PC-3 (cell line): ENCODE measurements around the gene CIAO2B. TPM values are rescaled to one million over a fixed set of nuclear protein-coding genes. Genes with fewer than 3 reads are reported as not detected.

Experiments used
- ATAC-seq: fragments of 200-7000 bp; cut with Tn5 transposase; 2 replicates; pipeline ENCODE4 v1.9.1; 2020; ENCODE audit warnings: mild to moderate bottlenecking, moderate library complexity
- BruUV-seq: library from RNA; stranded (reverse); fragments of 400-500 nt; replicated peaks from 2 replicates; lab custom pipeline; 2021; lab: Mats Ljungman, UMichigan
- CTCF ChIA-PET: fragments of 300-600 bp; sonication (Branson Sonifier 250); formaldehyde crosslinking; loops from one replicate; lab custom pipeline; 2022; ENCODE audit warnings: antibody characterized with exemption; lab: Charles Lee
- POLR2A ChIA-PET: fragments of 300-600 bp; sonication (Branson Sonifier 250); formaldehyde crosslinking; loops from one replicate; lab custom pipeline; 2022; ENCODE audit warnings: antibody characterized with exemption; ENCODE audit not compliant: unreplicated experiment; lab: Charles Lee
- DNase-seq: peaks from one replicate; pipeline ENCODE4 v3.0.0-alpha.2; 2015
- H2AFZ ChIP-seq: fragments of 300-600 bp; sonication (generic); 2 replicates; pipeline ENCODE4 v1.6.0; 2016; ENCODE audit warnings: antibody characterized with exemption, low read length
- H3F3A ChIP-seq: fragments of 300-600 bp; sonication (generic); one replicate; pipeline ENCODE4 v1.6.0; 2017; ENCODE audit warnings: antibody characterized with exemption, low read length, control low read depth, mild to moderate bottlenecking; ENCODE audit not compliant: unreplicated experiment
- H3K27ac ChIP-seq: fragments of 300-600 bp; sonication (generic); 2 replicates; pipeline ENCODE4 v1.5.1; 2016; ENCODE audit warnings: mild to moderate bottlenecking, low read length
- H3K27me3 ChIP-seq: fragments of 300-600 bp; sonication (generic); 2 replicates; pipeline ENCODE4 v1.6.1; 2016; ENCODE audit warnings: low read length, mixed read lengths
- H3K36me3 ChIP-seq: fragments of 300-600 bp; sonication (generic); 2 replicates; pipeline ENCODE4 v1.6.1; 2016; ENCODE audit warnings: low read depth, mixed run types, low read length, mixed read lengths
- H3K4me1 ChIP-seq: fragments of 300-600 bp; sonication (generic); 2 replicates; pipeline ENCODE4 v1.5.1; 2016; ENCODE audit warnings: low read length; ENCODE audit not compliant: insufficient read depth
- H3K4me2 ChIP-seq: fragments of 300-600 bp; sonication (generic); 2 replicates; pipeline ENCODE4 v1.6.0; 2016; ENCODE audit warnings: low read length
- H3K4me3 ChIP-seq: fragments of 300-600 bp; sonication (generic); 2 replicates; pipeline ENCODE4 v1.5.1; 2016; ENCODE audit warnings: mild to moderate bottlenecking, low read length, mixed read lengths
- H3K79me2 ChIP-seq: fragments of 300-600 bp; sonication (generic); 2 replicates; pipeline ENCODE4 v1.6.1; 2017; ENCODE audit warnings: low read length, mixed read lengths
- H3K9ac ChIP-seq: fragments of 300-600 bp; sonication (generic); 2 replicates; pipeline ENCODE4 v1.6.0; 2016; ENCODE audit warnings: mild to moderate bottlenecking, low read length
- H3K9me2 ChIP-seq: fragments of 300-600 bp; sonication (generic); replicated peaks from 2 replicates; pipeline ENCODE4 v1.6.1; 2016; ENCODE audit warnings: mixed run types, low read length, mixed read lengths
- H3K9me3 ChIP-seq: fragments of 300-600 bp; sonication (generic); 2 replicates; pipeline ENCODE4 v1.6.1; 2016; ENCODE audit warnings: low read length, mixed read lengths
- H4K20me1 ChIP-seq: fragments of 300-600 bp; sonication (generic); 2 replicates; pipeline ENCODE4 v1.6.1; 2016; ENCODE audit warnings: low read length, mixed read lengths
- CTCF ChIP-seq: fragments of 300-600 bp; sonication (generic); conservative IDR thresholded peaks from 2 replicates; pipeline ENCODE4 v1.5.1; 2017; ENCODE audit warnings: antibody characterized with exemption, low read depth, mild to moderate bottlenecking, low read length
- EZH2 ChIP-seq: fragments of 300-600 bp; sonication (generic); IDR thresholded peaks from one replicate; pipeline ENCODE4 v1.6.1; 2017; ENCODE audit warnings: antibody characterized with exemption, mild to moderate bottlenecking, low read length; ENCODE audit not compliant: unreplicated experiment
- EZH2phosphoT487 ChIP-seq: fragments of 300-600 bp; sonication (generic); IDR thresholded peaks from 2 replicates; pipeline ENCODE4 v1.6.1; 2018; ENCODE audit warnings: mild to moderate bottlenecking, antibody characterized with exemption, low read length, borderline replicate concordance
- intact Hi-C: fragments of 100-400 bp; cut with micrococcal nuclease; formaldehyde crosslinking; loops from 2 replicates; pipeline ENCODE4 v1.9.0; 2023
- total RNA-seq: library from RNA; depleted of rRNA; stranded (reverse); fragments of >200 nt; gene quantifications from 2 replicates; pipeline ENCODE4 v1.2.3, GENCODE V29; 2014

The CIAO2B gene
- total RNA-seq, 1 experiment from 2014 or later = 172 TPM

DNA sequence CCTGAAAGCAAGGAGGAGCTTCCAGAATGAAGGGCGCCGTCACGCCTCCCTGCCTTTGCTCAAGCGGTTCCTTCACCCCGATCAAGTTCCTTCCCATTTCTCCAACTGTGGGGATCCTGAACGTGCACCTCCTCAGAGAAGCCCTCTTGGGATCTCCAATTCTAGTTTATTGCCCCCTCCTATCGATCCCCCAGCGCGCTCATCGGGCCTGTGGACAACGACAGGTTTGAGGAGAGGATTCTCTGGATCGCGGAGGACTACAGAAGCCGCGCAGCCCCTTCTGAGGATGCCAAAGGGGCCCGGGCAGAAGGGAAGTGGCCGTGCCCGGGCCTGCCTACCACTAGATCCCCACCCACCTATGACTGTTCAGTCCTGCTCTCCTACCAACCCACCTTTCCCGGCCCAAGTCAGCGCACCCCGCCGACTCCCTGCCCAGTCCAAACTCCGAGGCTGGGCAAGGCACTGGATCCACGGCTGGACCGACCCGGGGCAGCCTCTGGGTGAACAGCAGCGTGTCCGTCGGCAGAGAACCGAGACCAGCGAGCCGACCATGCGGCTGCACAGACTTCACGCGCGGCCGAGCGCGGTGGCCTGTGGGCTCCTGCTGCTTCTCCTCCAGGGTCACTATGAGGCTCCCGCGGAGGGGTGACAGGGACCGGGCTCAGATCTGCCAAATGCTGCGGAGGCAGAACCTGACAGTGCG, 14.1 kb upstream of the CIAO2B start:
- no TSS peak for BruUV-seq
- peak overlapping the region; percentile 68 for H3K4me3 ChIP-seq
- no peaks in the 10 kb centered on the region for H3K9me3 ChIP-seq
- TF ChIP-seq EZH2phosphoT487 = no peak
- no peak for TF ChIP-seq EZH2
- TF ChIP-seq CTCF = no peak
- intact Hi-C loops = no loop called here
- no peaks in the 10 kb centered on the region for H3K79me2 ChIP-seq
- no peaks in the 10 kb centered on the region for H3K9me2 ChIP-seq
- no peak overlapping the region for H3K9ac ChIP-seq
- no peak for DNase-seq
- peaks cover 4% of the 10 kb centered on the region; the same call in 1 of the 2 replicates for H3K4me1 ChIP-seq
- H3K27me3 ChIP-seq = no peaks in the 10 kb centered on the region
- H3F3A ChIP-seq = no peaks in the 10 kb centered on the region
- H4K20me1 ChIP-seq = no peaks in the 10 kb centered on the region
- H3K27ac ChIP-seq = no peak overlapping the region
- H2AFZ ChIP-seq = peak overlapping the region; percentile 87
- CTCF ChIA-PET = no interaction called here
- ATAC-seq = peak; percentile 40
- H3K4me2 ChIP-seq = peak overlapping the region; percentile 92
- POLR2A ChIA-PET = no interaction called here
- H3K36me3 ChIP-seq = no peaks in the 10 kb centered on the region

- H2AFZ ChIP-seq = peak overlapping the region; percentile 87
- no peaks in the 10 kb centered on the region for H3K27me3 ChIP-seq
- H3K4me2 ChIP-seq = peak overlapping the region; percentile 92
- no peaks in the 10 kb centered on the region for H3F3A ChIP-seq
- no peak overlapping the region for H3K9ac ChIP-seq
- no peaks in the 10 kb centered on the region for H3K79me2 ChIP-seq
- no peaks in the 10 kb centered on the region for H3K36me3 ChIP-seq
- BruUV-seq = no TSS peak
- ChIA-PET POLR2A (no interaction called here), CTCF (no interaction called here)
- no peak overlapping the region for H3K27ac ChIP-seq
- H3K4me1 ChIP-seq = peaks cover 4% of the 10 kb centered on the region; the same call in 1 of the 2 replicates
- H4K20me1 ChIP-seq = no peaks in the 10 kb centered on the region
- no peaks in the 10 kb centered on the region for H3K9me2 ChIP-seq
- peak overlapping the region; percentile 68 for H3K4me3 ChIP-seq
- intact Hi-C loops = no loop called here
- DNase-seq (peak; percentile 85), ATAC-seq (peak; percentile 80)
- TF ChIP-seq EZH2 (no peak), CTCF (peak; percentile 82)
- no peaks in the 10 kb centered on the region for H3K9me3 ChIP-seq
Measured at GRCh38 chr16:66947302-66948065, 13.3 kb upstream of the CIAO2B start.

DNA sequence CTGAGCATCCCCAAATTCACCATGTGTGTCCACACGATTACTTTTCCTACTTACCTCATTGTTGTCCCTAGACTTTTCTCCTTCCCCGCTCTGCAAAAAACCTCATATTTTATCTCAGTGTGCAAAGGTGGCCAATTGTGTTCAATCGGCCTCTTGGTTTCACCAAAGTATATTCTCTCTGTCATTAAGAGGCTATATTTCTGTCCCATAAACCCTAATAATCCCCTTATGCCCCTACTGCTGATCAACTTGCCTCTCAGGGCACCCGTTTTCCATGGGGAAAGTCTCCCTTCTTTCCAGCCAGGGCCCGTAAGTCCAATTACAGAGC, 12.7 kb upstream of the CIAO2B start:
- no peaks in the 10 kb centered on the region for H3K27me3 ChIP-seq
- H3K4me3 ChIP-seq = no peak overlapping the region
- no peak overlapping the region for H3K27ac ChIP-seq
- DNase-seq (no peak), ATAC-seq (no peak)
- no peaks in the 10 kb centered on the region for H3F3A ChIP-seq
- no peak overlapping the region for H2AFZ ChIP-seq
- H3K9me2 ChIP-seq = no peaks in the 10 kb centered on the region
- no TSS peak for BruUV-seq
- TF ChIP-seq EZH2phosphoT487 = no peak
- TF ChIP-seq EZH2 = no peak
- TF ChIP-seq CTCF = no peak
- POLR2A ChIA-PET = no interaction called here
- H3K4me2 ChIP-seq = no peak overlapping the region
- H3K79me2 ChIP-seq = no peaks in the 10 kb centered on the region
- CTCF ChIA-PET = no interaction called here
- H3K9me3 ChIP-seq = no peaks in the 10 kb centered on the region
- no peaks in the 10 kb centered on the region for H4K20me1 ChIP-seq
- intact Hi-C loops = no loop called here
- H3K4me1 ChIP-seq = peaks cover 4% of the 10 kb centered on the region; the same call in 1 of the 2 replicates
- no peaks in the 10 kb centered on the region for H3K36me3 ChIP-seq
- no peak overlapping the region for H3K9ac ChIP-seq
